IMR-90 (cell line): ENCODE data around the gene ANO7.

ENCODE experiments used
- CTCF ChIP-seq: conservative IDR thresholded peaks from 2 replicates; pipeline ENCODE4 v1.5.1; 2012; ENCODE audit warnings: mild to moderate bottlenecking, low read depth, low read length, improper control_type of control experiment
- RCOR1 ChIP-seq: IDR thresholded peaks from 2 replicates; pipeline ENCODE4 v1.6.1; 2012; ENCODE audit warnings: mild to moderate bottlenecking, low read length, improper control_type of control experiment; ENCODE audit not compliant: insufficient replicate concordance

DNA sequence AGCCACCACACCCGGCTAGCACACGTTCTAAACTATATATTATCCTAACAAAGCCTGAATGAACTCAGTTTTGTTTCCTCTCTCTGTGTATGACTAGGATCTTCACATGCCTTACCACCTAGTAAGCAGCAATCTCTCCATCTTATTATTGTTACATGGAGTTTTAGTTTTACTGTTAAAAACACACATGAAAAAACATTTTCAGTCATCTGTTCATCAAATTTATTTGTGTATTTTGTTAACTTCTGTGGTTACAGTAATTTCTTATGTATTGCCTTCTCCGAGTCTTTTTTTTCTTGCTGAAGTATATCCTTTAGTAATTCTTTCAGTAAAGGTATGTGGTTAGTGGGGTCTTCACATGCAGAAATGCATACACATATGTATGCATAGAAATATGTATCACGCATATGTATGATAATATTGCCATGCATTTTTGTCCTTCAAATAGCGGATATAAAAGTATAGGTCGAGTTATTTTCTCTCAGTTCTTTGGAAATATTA, 31.4 kb downstream of the ANO7 start:
- TF ChIP-seq CTCF = no peak
- no peak for TF ChIP-seq RCOR1
